Measurements from ENCODE around the gene CAPN14.

CAPN14 gene

GRCh38 chr2:31205613-31206012 is 11.7 kb downstream of the CAPN14 start:
- Histone ChIP-seq H3K4me1 (ENCODE audit: control insufficient read depth, insufficient read depth, low read length) (no peaks in the 10 kb centered on the region), H3K9me3 (ENCODE audit: control insufficient read depth, insufficient read depth, low read depth, low read length) (no peaks in the 10 kb centered on the region), H3K4me3 (ENCODE audit: low read depth, low read length) (no peak overlapping the region), H3K36me3 (ENCODE audit: control insufficient read depth in 2 of 2, insufficient read depth in 1 of 2, low read length in 2 of 2) (no peaks in the 10 kb centered on the region), H3K27ac (ENCODE audit: extremely low read depth, low read depth, low read length) (no peak overlapping the region)
- TF ChIP-seq PRDM1 (tag by site-specific recombination; IDR thresholded peaks at IDR 0.05) (no peak), ZNF16 (tag by site-specific recombination; IDR thresholded peaks at IDR 0.05; ENCODE audit: low read depth) (no peak), ZNF571 (tag by site-specific recombination; IDR thresholded peaks at IDR 0.05) (no peak), ZSCAN5A (tag by site-specific recombination; IDR thresholded peaks at IDR 0.05) (no peak), ZNF169 (tag by site-specific recombination; IDR thresholded peaks at IDR 0.05) (no peak)
- ChIA-PET CTCF (interaction anchor here (0.7 kb wide), 1 partner anchor 1040 kb away, joined by 3 read pairs; no protein-coding TSS in a partner anchor), POLR2A (no interaction called here)

- Histone ChIP-seq H3K4me1 (ENCODE audit: control insufficient read depth, insufficient read depth, low read length) (no peaks in the 10 kb centered on the region), H3K27ac (ENCODE audit: extremely low read depth, low read depth, low read length) (no peak overlapping the region), H3K36me3 (ENCODE audit: control insufficient read depth in 2 of 2, insufficient read depth in 1 of 2, low read length in 2 of 2) (no peaks in the 10 kb centered on the region), H3K9me3 (ENCODE audit: control insufficient read depth, insufficient read depth, low read depth, low read length) (no peaks in the 10 kb centered on the region), H3K4me3 (ENCODE audit: low read depth, low read length) (no peak overlapping the region)
- CTCF ChIA-PET: interaction anchor here (0.6 kb wide), 1 partner anchor 38 kb away, joined by 3 read pairs; no protein-coding TSS in a partner anchor
- POLR2A ChIA-PET: no interaction called here
- no peak for TF ChIP-seq ZSCAN5A (tag by site-specific recombination; IDR thresholded peaks at IDR 0.05)
- TF ChIP-seq ZBTB11 (tag by site-specific recombination; conservative IDR thresholded peaks at IDR 0.05; ENCODE audit: low read depth): no peak
- TF ChIP-seq SCRT2 (tag by site-specific recombination; IDR thresholded peaks at IDR 0.05): no peak
- no peak for TF ChIP-seq ZNF433 (tag by site-specific recombination; IDR thresholded peaks at IDR 0.05; ENCODE audit: low read depth)
- no peak for TF ChIP-seq ZNF423 (tag by site-specific recombination; IDR thresholded peaks at IDR 0.05)
- TF ChIP-seq ZNF558 (tag by site-specific recombination; IDR thresholded peaks at IDR 0.05): no peak
- no peak for TF ChIP-seq ZNF148 (tag by site-specific recombination; IDR thresholded peaks at IDR 0.05; ENCODE audit: borderline replicate concordance)
- TF ChIP-seq ZSCAN30 (tag by site-specific recombination; IDR thresholded peaks at IDR 0.05): no peak
Measured at GRCh38 chr2:31205186-31205585, 12.1 kb downstream of the CAPN14 start.

- Histone ChIP-seq H3K4me3 (ENCODE audit: low read depth, low read length) (no peak overlapping the region), H3K27ac (ENCODE audit: extremely low read depth, low read depth, low read length) (no peak overlapping the region), H3K4me1 (ENCODE audit: control insufficient read depth, insufficient read depth, low read length) (no peaks in the 10 kb centered on the region), H3K36me3 (ENCODE audit: control insufficient read depth in 2 of 2, insufficient read depth in 1 of 2, low read length in 2 of 2) (no peaks in the 10 kb centered on the region), H3K9me3 (ENCODE audit: control insufficient read depth, insufficient read depth, low read depth, low read length) (no peaks in the 10 kb centered on the region)
- ChIA-PET CTCF (interaction anchor here (0.6 to 1.0 kb wide), 2 partner anchors 34 to 38 kb away, joined by 3 to 5 read pairs; no protein-coding TSS in a partner anchor), POLR2A (no interaction called here)
- TF ChIP-seq ZNF18 (tag by site-specific recombination; IDR thresholded peaks at IDR 0.05) (no peak), ZNF549 (tag by site-specific recombination; IDR thresholded peaks at IDR 0.05) (no peak), ZBTB7A (tag by site-specific recombination; IDR thresholded peaks at IDR 0.05; ENCODE audit: low read depth) (no peak), ZNF202 (tag by site-specific recombination; IDR thresholded peaks at IDR 0.05; ENCODE audit: borderline replicate concordance) (no peak), ZNF677 (tag by site-specific recombination; IDR thresholded peaks at IDR 0.05) (no peak), KLF16 (tag by site-specific recombination; IDR thresholded peaks at IDR 0.05) (no peak), GLIS1 (tag by site-specific recombination; IDR thresholded peaks at IDR 0.05) (no peak), ZNF585B (tag by site-specific recombination; IDR thresholded peaks at IDR 0.05) (no peak), ZNF791 (tag by site-specific recombination; IDR thresholded peaks at IDR 0.05) (no peak)
Measured at GRCh38 chr2:31204783-31205182, 12.5 kb downstream of the CAPN14 start.
